Measurements from ENCODE around the gene RGS17. TPM values are rescaled to one million over a fixed set of nuclear protein-coding genes. Genes with fewer than 3 reads are reported as not detected.
A peak's percentile ranks its signal among the peaks of the same experiment; 100 is the strongest.
"Not testable (repeated sequence)": the region's sequence is repeated elsewhere in the genome, so short reads cannot be mapped to it uniquely, and the experiment has no call there.

The RGS17 gene
- total RNA-seq, 6 experiments from 2014 or later, result 0.02 to 0.24 (median 0.09) TPM; not detected in 1

DNA sequence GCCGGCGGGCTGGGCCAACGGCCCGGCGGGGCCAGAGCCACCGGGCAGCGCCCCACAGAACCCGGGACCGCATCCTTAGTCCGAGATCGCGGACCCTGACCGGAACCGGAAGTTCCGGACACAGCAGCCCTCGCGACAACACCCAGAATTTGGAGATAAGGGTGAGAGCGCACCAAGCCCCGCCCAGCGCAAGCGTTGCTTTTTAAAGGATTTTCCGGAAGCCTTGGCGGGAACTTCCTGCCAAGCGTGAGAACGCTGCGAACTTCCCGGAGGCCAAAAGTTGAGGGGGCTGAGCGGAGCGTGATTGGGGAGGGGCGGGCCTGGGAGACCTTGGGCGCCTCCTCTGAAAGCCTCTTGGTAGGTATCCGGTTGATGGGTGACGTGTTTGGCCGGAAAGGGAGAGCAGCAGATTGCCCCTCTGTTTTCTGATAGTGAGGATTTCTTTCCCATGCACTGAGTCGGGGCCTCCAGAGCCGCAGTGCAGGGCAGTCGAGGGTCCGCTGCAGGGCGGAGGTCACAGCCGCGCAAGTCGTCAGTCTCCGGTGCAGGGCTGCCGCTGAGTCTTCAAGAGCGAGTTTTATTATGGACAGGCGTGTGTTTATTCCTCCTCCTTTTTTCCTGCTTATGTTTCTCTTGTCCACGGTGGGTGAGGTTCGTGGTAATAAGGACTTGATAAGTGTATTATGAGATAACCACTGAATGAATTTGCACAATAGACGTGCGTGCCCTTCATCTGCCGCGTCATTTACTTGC lies 128.3 kb downstream of the RGS17 start, which contains the start of gene MTRF1L:
TSS of gene MTRF1L (minus strand) at position 97 of the 753 bp plus-strand sequence. CDS start at position 73, 24 bp downstream.
- TF ChIP-seq, protein P1, sequence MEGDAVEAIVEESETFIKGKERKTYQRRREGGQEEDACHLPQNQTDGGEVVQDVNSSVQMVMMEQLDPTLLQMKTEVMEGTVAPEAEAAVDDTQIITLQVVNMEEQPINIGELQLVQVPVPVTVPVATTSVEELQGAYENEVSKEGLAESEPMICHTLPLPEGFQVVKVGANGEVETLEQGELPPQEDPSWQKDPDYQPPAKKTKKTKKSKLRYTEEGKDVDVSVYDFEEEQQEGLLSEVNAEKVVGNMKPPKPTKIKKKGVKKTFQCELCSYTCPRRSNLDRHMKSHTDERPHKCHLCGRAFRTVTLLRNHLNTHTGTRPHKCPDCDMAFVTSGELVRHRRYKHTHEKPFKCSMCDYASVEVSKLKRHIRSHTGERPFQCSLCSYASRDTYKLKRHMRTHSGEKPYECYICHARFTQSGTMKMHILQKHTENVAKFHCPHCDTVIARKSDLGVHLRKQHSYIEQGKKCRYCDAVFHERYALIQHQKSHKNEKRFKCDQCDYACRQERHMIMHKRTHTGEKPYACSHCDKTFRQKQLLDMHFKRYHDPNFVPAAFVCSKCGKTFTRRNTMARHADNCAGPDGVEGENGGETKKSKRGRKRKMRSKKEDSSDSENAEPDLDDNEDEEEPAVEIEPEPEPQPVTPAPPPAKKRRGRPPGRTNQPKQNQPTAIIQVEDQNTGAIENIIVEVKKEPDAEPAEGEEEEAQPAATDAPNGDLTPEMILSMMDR (IDR thresholded peaks at IDR 0.05), result no peak
- Mint-ChIP-seq H3K27ac (peak within 1 kb of the TSS; percentile 91), H3K9me3 (no peaks in the 10 kb centered on the region), H3K36me3 (ENCODE audit: low read depth) (peaks cover 24% of the 10 kb centered on the region), H3K4me3 (peak within 1 kb of the TSS; percentile 94), H3K27me3 (ENCODE audit: insufficient read depth) (no peaks in the 10 kb centered on the region), H3K4me1 (ENCODE audit: low read depth) (peaks cover 39% of the 10 kb centered on the region)
- DNase-seq, result peak; percentile 94

DNA sequence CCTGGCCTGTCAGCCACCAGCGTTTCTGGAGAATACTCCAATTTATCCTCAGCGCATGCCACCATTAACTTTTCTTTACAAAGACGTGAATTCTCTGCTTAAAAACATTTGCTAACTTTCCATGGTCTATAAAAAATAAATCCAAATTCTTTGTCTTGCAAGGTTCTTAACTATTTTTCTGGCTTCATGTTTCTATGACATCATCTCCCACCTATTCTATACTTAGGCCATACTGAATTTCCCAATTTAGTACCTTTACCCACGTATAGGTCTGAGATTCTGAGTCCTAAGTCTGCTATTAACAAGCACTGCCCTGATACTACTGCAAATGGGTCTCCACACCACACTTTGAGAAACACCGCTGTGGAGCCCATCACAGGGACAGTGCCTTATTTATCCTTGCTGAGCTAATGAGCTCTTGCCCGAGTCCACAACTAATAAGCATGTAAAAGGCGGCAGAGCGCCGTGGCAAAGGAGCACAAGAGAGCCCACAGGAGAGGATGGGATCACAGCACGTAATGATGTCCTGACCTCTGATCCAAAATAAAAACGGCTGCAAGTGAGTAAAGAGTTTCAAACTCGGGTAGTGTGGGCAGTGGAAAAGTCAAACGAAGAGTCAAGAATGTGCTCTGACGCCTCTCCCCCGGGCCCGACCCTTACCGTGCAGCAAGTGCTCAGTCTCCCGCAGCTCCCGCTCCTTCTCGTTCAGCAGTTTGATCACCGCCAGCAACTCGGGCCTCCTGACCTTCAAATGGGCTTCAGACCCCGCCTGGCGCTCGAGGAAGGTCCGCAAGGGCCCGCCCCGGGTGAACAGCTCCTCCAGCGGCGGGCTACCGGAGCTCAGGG lies 129.1 kb downstream of the RGS17 start:
- Mint-ChIP-seq H3K9me3 (no peaks in the 10 kb centered on the region), H3K36me3 (ENCODE audit: low read depth) (peaks cover 31% of the 10 kb centered on the region), H3K27ac (peak overlapping the region; percentile 91), H3K4me3 (peak overlapping the region; percentile 94), H3K4me1 (ENCODE audit: low read depth) (peaks cover 44% of the 10 kb centered on the region), H3K27me3 (ENCODE audit: insufficient read depth) (no peaks in the 10 kb centered on the region)
- TF ChIP-seq, protein P1 (IDR thresholded peaks at IDR 0.05), result peak; percentile 37; the same call in 1 of the 2 replicates
- DNase-seq, result no peak

DNA sequence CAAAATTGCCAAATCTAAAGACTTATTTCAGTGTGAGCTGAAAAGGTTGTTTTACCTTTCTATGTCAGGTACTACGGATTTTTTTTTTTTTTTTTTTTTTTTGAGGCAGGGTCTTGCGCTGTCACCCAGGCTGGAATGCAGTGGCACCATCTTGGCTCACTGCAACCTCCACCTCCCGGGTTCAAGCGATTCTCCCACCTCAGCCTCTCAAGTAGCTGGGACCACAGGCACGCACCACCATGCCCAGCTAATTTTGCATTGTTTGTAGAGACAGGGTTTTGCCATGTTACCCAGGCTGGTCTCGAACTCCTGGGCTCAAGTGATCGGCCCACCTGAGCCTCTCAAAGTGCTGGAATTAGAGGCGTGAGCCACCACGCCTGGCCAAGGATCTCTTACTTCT lies 130.3 kb downstream of the RGS17 start:
- peaks cover 35% of the 10 kb centered on the region for H3K36me3 Mint-ChIP-seq (ENCODE audit: low read depth)
- DNase-seq; H3K9me3 Mint-ChIP-seq; H3K27me3 Mint-ChIP-seq (ENCODE audit: insufficient read depth): not testable (repeated sequence)
- peak overlapping the region; percentile 94 for H3K4me3 Mint-ChIP-seq
- H3K4me1 Mint-ChIP-seq (ENCODE audit: low read depth), result peaks cover 48% of the 10 kb centered on the region
- peak overlapping the region; percentile 91; the same call in 1 of the 2 replicates for H3K27ac Mint-ChIP-seq

DNA sequence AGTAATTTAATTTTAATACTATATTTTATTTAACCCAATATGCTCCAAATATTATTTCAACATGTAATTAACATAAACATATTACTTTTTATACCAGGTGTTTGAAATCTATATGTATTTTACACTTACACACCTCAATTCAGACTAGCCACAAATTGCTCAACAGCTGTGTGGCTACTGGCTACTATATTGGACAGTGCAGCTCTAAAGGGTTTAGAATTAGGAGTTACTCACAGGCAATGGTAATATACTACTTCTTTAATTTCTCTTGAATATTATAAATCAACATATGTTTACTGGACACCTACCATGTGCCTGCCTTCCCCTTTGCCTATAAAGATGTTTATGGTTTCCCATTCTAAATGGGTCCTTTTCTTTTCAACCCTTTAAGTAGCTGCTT lies 130.8 kb downstream of the RGS17 start:
- Mint-ChIP-seq H3K4me3 (peak overlapping the region; percentile 74), H3K27ac (peak overlapping the region; percentile 63), H3K27me3 (ENCODE audit: insufficient read depth) (no peaks in the 10 kb centered on the region), H3K4me1 (ENCODE audit: low read depth) (peaks cover 48% of the 10 kb centered on the region), H3K9me3 (no peaks in the 10 kb centered on the region), H3K36me3 (ENCODE audit: low read depth) (peaks cover 35% of the 10 kb centered on the region)
- DNase-seq, result no peak
- TF ChIP-seq, protein P1 (IDR thresholded peaks at IDR 0.05), result no peak

DNA sequence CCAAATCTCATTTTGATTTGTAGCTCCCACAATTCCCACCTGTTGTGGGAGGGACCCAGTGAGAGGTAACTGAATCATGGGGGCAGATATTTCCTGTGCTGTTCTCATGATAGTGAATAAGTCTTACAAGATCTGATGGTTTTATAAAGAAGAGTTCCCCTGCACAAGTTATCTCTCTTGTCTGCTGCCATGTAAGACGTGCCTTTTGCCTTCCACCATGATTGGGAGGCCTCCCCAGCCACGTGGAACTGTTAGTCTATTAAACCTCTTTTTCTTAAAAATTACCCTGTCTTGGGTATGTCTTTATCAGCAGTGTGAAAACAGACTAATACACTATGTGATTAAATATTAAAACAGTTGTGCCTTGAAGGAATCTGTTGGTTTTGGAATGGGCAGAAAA lies 131.5 kb downstream of the RGS17 start:
- H3K27me3 Mint-ChIP-seq (ENCODE audit: insufficient read depth); H3K9me3 Mint-ChIP-seq; DNase-seq: not testable (repeated sequence)
- peak overlapping the region; percentile 23 for H3K27ac Mint-ChIP-seq
- H3K4me3 Mint-ChIP-seq, result peak overlapping the region; percentile 26
- peaks cover 48% of the 10 kb centered on the region for H3K4me1 Mint-ChIP-seq (ENCODE audit: low read depth)
- H3K36me3 Mint-ChIP-seq (ENCODE audit: low read depth), result peaks cover 35% of the 10 kb centered on the region

DNA sequence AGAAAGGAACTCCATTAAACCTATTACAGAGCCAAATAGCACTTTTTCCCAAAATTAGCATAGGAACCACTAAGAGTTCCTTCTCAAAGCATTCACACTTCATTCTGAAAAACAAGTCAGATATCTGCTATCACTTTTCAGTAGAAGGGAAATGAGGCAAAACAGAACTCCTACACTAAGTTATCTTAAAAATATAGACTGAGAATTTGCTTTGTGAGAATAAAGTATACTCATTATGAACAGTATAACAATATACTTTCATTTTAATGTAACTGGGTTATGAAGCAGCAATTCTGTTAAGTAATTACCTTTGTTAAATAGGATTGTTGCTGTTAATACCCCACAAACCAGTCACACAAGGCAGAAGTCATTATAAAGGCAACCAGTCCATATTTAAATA lies 137.2 kb downstream of the RGS17 start:
- Mint-ChIP-seq H3K4me3 (no peak overlapping the region), H3K36me3 (ENCODE audit: low read depth) (peaks cover 26% of the 10 kb centered on the region), H3K4me1 (ENCODE audit: low read depth) (peaks cover 11% of the 10 kb centered on the region), H3K9me3 (no peaks in the 10 kb centered on the region), H3K27ac (no peak overlapping the region), H3K27me3 (ENCODE audit: insufficient read depth) (no peaks in the 10 kb centered on the region)
- DNase-seq, result no peak
- TF ChIP-seq, protein P1 (IDR thresholded peaks at IDR 0.05), result no peak
